GM12878 (cell line): ENCODE results near the gene TMEM171. TPM values are rescaled to one million over a fixed set of nuclear protein-coding genes. Genes with fewer than 3 reads are reported as not detected.

Experiments
- ATAC-seq: fragments of 200-7000 bp; cut with Tn5 transposase; 3 replicates; pipeline ENCODE4 v1.9.1; 2020; ENCODE audit warnings: mild to moderate bottlenecking, moderate library complexity
- BruUV-seq: library from RNA; stranded (reverse); fragments of 400-500 nt; replicated peaks from 2 replicates; lab custom pipeline; 2021; lab: Mats Ljungman, UMichigan
- CTCF ChIA-PET: fragments of 300-600 bp; sonication (Branson Sonifier 250); formaldehyde crosslinking; extraction: SDS; loops from one replicate; lab custom pipeline; 2021; ENCODE audit warnings: inconsistent platforms; lab: Yijun Ruan, JAX
- POLR2A ChIA-PET: fragments of 350-600 bp; formaldehyde crosslinking; extraction: SDS; loops from one replicate; lab custom pipeline; 2021; ENCODE audit warnings: inconsistent platforms; lab: Charles Lee
- RAD21 ChIA-PET: fragments of 300-600 bp; sonication (Branson Sonifier 250); formaldehyde crosslinking; loops from one replicate; lab custom pipeline; 2023; ENCODE audit warnings: antibody characterized with exemption; ENCODE audit not compliant: unreplicated experiment; lab: Charles Lee
- SMC1A ChIA-PET: fragments of 300-600 bp; sonication (Branson Sonifier 250); formaldehyde crosslinking; loops from one replicate; lab custom pipeline; 2023; ENCODE audit not compliant: unreplicated experiment, uncharacterized antibody; lab: Charles Lee
- DNase-seq: peaks from one replicate; pipeline ENCODE4 v3.0.0-alpha.2; 2011; ENCODE audit warnings: low read depth, low spot score
- FAIRE-seq: peaks from 3 replicates; lab custom pipeline; 2011; peaks lifted over from hg19 to GRCh38; lab: Jason Lieb, UNC
- H2AFZ ChIP-seq: 2 replicates; pipeline ENCODE4 v1.6.0; 2011; ENCODE audit warnings: low read depth, low read length, control low read depth; ENCODE audit not compliant: control insufficient read depth
- H3K27ac ChIP-seq: 2 replicates; pipeline ENCODE4 v1.5.1; 2011; ENCODE audit warnings: control low read depth; ENCODE audit not compliant: control insufficient read depth, insufficient read depth
- H3K27me3 ChIP-seq, 2 experiments: replicated peaks in 1 of 2; 2 replicates each; pipeline versions ENCODE4 v1.6.0 to v1.6.1; 2011; ENCODE audit warnings: low read length in 1 of 2; ENCODE audit not compliant: control insufficient read depth in 2 of 2, insufficient read depth in 2 of 2
- H3K36me3 ChIP-seq, 2 experiments: 2 replicates each; pipeline ENCODE4 v1.5.1; 2011; ENCODE audit warnings: low read length in 1 of 2; ENCODE audit not compliant: control insufficient read depth in 2 of 2, insufficient read depth in 2 of 2
- H3K4me1 ChIP-seq: 2 replicates; pipeline ENCODE4 v1.6.1; 2011; ENCODE audit warnings: mild to moderate bottlenecking, low read length, moderate library complexity, mixed read lengths; ENCODE audit not compliant: control insufficient read depth, insufficient read depth
- H3K4me2 ChIP-seq: 2 replicates; pipeline ENCODE4 v1.6.0; 2011; ENCODE audit warnings: control low read depth; ENCODE audit not compliant: control insufficient read depth, insufficient read depth
- H3K4me3 ChIP-seq: fragments of 200-600 bp; sonication (generic); 2 replicates; pipeline ENCODE4 v1.5.1; 2016
- H3K79me2 ChIP-seq: 2 replicates; pipeline ENCODE4 v1.6.0; 2011; ENCODE audit warnings: low read length; ENCODE audit not compliant: control insufficient read depth, insufficient read depth
- H3K9ac ChIP-seq: 2 replicates; pipeline ENCODE4 v1.8.0; 2011; ENCODE audit warnings: low read length, control low read depth, mixed read lengths; ENCODE audit not compliant: control insufficient read depth, insufficient read depth
- H3K9me3 ChIP-seq: replicated peaks from 3 replicates; pipeline ENCODE4 v1.5.1; 2011; ENCODE audit warnings: mild to moderate bottlenecking, low read length; ENCODE audit not compliant: control insufficient read depth, insufficient read depth
- H4K20me1 ChIP-seq: 2 replicates; pipeline ENCODE4 v1.6.0; 2011; ENCODE audit not compliant: control insufficient read depth, insufficient read depth
- HDGF ChIP-seq: fragments of 450-650 bp; IDR thresholded peaks from 2 replicates; pipeline ENCODE4 v1.6.1; 2016; ENCODE audit warnings: antibody characterized with exemption
- NR2C1 ChIP-seq: fragments of 450-650 bp; IDR thresholded peaks from 2 replicates; pipeline ENCODE4 v1.6.1; 2017; ENCODE audit warnings: antibody characterized with exemption, mild to moderate bottlenecking, moderate library complexity
- NR2F1 ChIP-seq: fragments of 450-650 bp; conservative IDR thresholded peaks from 2 replicates; pipeline ENCODE4 v1.6.1; 2017; ENCODE audit warnings: mild to moderate bottlenecking
- PAX8 ChIP-seq: fragments of 450-650 bp; IDR thresholded peaks from 2 replicates; pipeline ENCODE4 v1.6.1; 2017; ENCODE audit warnings: mild to moderate bottlenecking, moderate library complexity
- RAD21 ChIP-seq: IDR thresholded peaks from 2 replicates; pipeline ENCODE4 v1.6.1; 2011; ENCODE audit warnings: mild to moderate bottlenecking, low read depth, low read length, moderate library complexity; ENCODE audit not compliant: insufficient read depth
- TARDBP ChIP-seq: IDR thresholded peaks from 2 replicates; pipeline ENCODE4 v1.6.1; 2016; ENCODE audit warnings: borderline replicate concordance
- YBX1 ChIP-seq: fragments of 450-650 bp; IDR thresholded peaks from 2 replicates; pipeline ENCODE4 v1.6.1; 2016; ENCODE audit warnings: antibody characterized with exemption
- ZNF24 ChIP-seq: fragments of 450-650 bp; IDR thresholded peaks from 2 replicates; pipeline ENCODE4 v1.6.1; 2017; ENCODE audit warnings: antibody characterized with exemption, mild to moderate bottlenecking
- WGBS: methylation state at CpG from one replicate; pipeline ENCODE4 v1.1.6; 2016; ENCODE audit warnings: low lambda C conversion rate; ENCODE audit not compliant: insufficient replicate concordance, insufficient coverage; ENCODE audit errors: missing lambda C conversion rate; 5-methylcytosine and 5-hydroxymethylcytosine counted together
- in situ Hi-C: fragments of 300-500 bp; cut with MboI; formaldehyde crosslinking; loops from 9 replicates; pipeline ENCODE4 v1.14.3; 2018; ENCODE audit warnings: mixed read lengths
- intact Hi-C: fragments of 100-400 bp; cut with micrococcal nuclease; formaldehyde crosslinking; loops from one replicate; pipeline ENCODE4 v1.14.2; 2022; ENCODE audit not compliant: unreplicated experiment
- polyA plus RNA-seq, 11 experiments: library from polyadenylated mRNA; depleted of rRNA in 4 of 11; unstranded in 6 of 11; stranded (reverse) in 5 of 11; fragments of >200 nt; fragmentation: Nextera tagmentation in 4 of 11; fragmentation: Illumina TruSeq in 1 of 11; extraction: Ambion mirVana in 4 of 11; extraction: Trizol in 1 of 11; gene quantifications; 1 replicate in 1 of 11; 2 replicates in 10 of 11; pipeline versions ENCODE4 v1.2.1 to v1.2.3, GENCODE V29; 2011 to 2016; ENCODE audit warnings: inconsistent platforms in 2 of 11, missing spikeins in 2 of 11, low read depth in 1 of 11
- total RNA-seq, 4 experiments: library from RNA; depleted of rRNA in 3 of 4; stranded (reverse); fragments of >200 nt in 3 of 4; fragmentation: Illumina TruSeq in 1 of 4; extraction: Trizol in 1 of 4; gene quantifications; 2 replicates each; pipeline versions ENCODE4 v1.2.1 to v1.2.3, GENCODE V29; 2013 to 2021
- TF ChIP-seq, protein P1 (sequence below): fragments of 450-650 bp; formaldehyde crosslinking; IDR thresholded peaks from 2 replicates; pipeline ENCODE4 v1.5.0; 2022; ENCODE audit warnings: mild to moderate bottlenecking, missing genetic modification characterization
- TF ChIP-seq, protein P2 (sequence below): IDR thresholded peaks from 2 replicates; pipeline ENCODE4 v1.6.1; 2011; ENCODE audit warnings: low read depth, low read length, improper control_type of control experiment, borderline replicate concordance
- TF ChIP-seq, protein P3 (sequence below): fragments of 450-650 bp; formaldehyde crosslinking; IDR thresholded peaks from 2 replicates; pipeline ENCODE4 v1.4.0; 2020; ENCODE audit warnings: mild to moderate bottlenecking, moderate library complexity
- TF ChIP-seq, protein P4 (sequence below): IDR thresholded peaks from 2 replicates; pipeline ENCODE4 v1.6.1; 2012; ENCODE audit warnings: improper control_type of control experiment, low read depth, low read length; ENCODE audit not compliant: insufficient replicate concordance

The TMEM171 gene
- total and polyA plus RNA-seq, 10 of the 15 experiments (the other 5 are each of a cell fraction or from before 2014, with no cell fraction given), result not detected

DNA sequence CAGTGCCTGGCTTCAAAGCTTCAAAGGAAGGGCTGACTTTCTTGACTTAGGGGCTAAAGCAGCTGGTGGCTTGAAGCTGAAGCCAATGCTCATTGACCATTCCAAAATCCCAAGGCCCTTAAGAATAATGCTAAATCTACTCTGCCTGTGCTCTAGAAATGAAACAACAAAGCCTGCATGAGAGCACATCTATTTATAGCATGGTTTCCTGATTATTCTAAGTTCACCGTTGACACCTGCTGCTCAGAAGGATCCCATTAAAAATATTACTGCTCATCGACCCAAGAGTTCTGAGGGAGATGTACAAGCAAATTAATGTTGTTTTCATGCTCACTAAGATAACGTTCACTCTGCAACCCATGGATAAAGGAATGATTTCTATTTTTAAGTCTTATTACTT, 59.4 kb downstream of the TMEM171 start:
- Histone ChIP-seq H4K20me1 (no peaks in the 10 kb centered on the region), H3K9me3 (no peaks in the 10 kb centered on the region), H3K4me2 (no peak overlapping the region), H2AFZ (no peak overlapping the region), H3K9ac (no peak overlapping the region), H3K36me3 (no peaks in the 10 kb centered on the region), H3K4me1 (no peaks in the 10 kb centered on the region), H3K27ac (no peak overlapping the region), H3K4me3 (no peak overlapping the region), H3K79me2 (no peaks in the 10 kb centered on the region), H3K27me3 (peaks cover 0 to 2% of the 10 kb centered on the region in 2 experiments; a peak in 2 of 4 replicates)
- ATAC-seq, result no peak
- FAIRE-seq, result no peak
- ChIA-PET RAD21 (no interaction called here), SMC1A (interaction anchor here (1.2 kb wide), 1 partner anchor 9 kb away, joined by 3 read pairs; no protein-coding TSS in a partner anchor), CTCF (interaction anchor here (1.3 to 1.9 kb wide), 2 partner anchors 9 to 92 kb away, joined by 3 to 7 read pairs; no protein-coding TSS in a partner anchor), POLR2A (no interaction called here)
- BruUV-seq, result no TSS peak
- in situ Hi-C loops, result no loop called here
- no peak for DNase-seq
- WGBS, result 0% methylated on average over 3 of the region's 3 CpGs
- intact Hi-C loops, result no loop called here
- TF ChIP-seq ZNF24 (no peak), YBX1 (no peak), PAX8 (no peak), NR2C1 (no peak), TARDBP (no peak), RAD21 (no peak), HDGF (no peak), NR2F1 (no peak)
- TF ChIP-seq, protein P1, sequence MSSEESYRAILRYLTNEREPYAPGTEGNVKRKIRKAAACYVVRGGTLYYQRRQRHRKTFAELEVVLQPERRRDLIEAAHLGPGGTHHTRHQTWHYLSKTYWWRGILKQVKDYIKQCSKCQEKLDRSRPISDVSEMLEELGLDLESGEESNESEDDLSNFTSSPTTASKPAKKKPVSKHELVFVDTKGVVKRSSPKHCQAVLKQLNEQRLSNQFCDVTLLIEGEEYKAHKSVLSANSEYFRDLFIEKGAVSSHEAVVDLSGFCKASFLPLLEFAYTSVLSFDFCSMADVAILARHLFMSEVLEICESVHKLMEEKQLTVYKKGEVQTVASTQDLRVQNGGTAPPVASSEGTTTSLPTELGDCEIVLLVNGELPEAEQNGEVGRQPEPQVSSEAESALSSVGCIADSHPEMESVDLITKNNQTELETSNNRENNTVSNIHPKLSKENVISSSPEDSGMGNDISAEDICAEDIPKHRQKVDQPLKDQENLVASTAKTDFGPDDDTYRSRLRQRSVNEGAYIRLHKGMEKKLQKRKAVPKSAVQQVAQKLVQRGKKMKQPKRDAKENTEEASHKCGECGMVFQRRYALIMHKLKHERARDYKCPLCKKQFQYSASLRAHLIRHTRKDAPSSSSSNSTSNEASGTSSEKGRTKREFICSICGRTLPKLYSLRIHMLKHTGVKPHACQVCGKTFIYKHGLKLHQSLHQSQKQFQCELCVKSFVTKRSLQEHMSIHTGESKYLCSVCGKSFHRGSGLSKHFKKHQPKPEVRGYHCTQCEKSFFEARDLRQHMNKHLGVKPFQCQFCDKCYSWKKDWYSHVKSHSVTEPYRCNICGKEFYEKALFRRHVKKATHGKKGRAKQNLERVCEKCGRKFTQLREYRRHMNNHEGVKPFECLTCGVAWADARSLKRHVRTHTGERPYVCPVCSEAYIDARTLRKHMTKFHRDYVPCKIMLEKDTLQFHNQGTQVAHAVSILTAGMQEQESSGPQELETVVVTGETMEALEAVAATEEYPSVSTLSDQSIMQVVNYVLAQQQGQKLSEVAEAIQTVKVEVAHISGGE (CRISPR knock-in tag), result no peak
- TF ChIP-seq, protein P2, sequence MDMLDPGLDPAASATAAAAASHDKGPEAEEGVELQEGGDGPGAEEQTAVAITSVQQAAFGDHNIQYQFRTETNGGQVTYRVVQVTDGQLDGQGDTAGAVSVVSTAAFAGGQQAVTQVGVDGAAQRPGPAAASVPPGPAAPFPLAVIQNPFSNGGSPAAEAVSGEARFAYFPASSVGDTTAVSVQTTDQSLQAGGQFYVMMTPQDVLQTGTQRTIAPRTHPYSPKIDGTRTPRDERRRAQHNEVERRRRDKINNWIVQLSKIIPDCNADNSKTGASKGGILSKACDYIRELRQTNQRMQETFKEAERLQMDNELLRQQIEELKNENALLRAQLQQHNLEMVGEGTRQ, result no peak
- TF ChIP-seq, protein P3, sequence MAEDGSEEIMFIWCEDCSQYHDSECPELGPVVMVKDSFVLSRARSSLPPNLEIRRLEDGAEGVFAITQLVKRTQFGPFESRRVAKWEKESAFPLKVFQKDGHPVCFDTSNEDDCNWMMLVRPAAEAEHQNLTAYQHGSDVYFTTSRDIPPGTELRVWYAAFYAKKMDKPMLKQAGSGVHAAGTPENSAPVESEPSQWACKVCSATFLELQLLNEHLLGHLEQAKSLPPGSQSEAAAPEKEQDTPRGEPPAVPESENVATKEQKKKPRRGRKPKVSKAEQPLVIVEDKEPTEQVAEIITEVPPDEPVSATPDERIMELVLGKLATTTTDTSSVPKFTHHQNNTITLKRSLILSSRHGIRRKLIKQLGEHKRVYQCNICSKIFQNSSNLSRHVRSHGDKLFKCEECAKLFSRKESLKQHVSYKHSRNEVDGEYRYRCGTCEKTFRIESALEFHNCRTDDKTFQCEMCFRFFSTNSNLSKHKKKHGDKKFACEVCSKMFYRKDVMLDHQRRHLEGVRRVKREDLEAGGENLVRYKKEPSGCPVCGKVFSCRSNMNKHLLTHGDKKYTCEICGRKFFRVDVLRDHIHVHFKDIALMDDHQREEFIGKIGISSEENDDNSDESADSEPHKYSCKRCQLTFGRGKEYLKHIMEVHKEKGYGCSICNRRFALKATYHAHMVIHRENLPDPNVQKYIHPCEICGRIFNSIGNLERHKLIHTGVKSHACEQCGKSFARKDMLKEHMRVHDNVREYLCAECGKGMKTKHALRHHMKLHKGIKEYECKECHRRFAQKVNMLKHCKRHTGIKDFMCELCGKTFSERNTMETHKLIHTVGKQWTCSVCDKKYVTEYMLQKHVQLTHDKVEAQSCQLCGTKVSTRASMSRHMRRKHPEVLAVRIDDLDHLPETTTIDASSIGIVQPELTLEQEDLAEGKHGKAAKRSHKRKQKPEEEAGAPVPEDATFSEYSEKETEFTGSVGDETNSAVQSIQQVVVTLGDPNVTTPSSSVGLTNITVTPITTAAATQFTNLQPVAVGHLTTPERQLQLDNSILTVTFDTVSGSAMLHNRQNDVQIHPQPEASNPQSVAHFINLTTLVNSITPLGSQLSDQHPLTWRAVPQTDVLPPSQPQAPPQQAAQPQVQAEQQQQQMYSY (CRISPR knock-in tag), result no peak
- TF ChIP-seq, protein P4, sequence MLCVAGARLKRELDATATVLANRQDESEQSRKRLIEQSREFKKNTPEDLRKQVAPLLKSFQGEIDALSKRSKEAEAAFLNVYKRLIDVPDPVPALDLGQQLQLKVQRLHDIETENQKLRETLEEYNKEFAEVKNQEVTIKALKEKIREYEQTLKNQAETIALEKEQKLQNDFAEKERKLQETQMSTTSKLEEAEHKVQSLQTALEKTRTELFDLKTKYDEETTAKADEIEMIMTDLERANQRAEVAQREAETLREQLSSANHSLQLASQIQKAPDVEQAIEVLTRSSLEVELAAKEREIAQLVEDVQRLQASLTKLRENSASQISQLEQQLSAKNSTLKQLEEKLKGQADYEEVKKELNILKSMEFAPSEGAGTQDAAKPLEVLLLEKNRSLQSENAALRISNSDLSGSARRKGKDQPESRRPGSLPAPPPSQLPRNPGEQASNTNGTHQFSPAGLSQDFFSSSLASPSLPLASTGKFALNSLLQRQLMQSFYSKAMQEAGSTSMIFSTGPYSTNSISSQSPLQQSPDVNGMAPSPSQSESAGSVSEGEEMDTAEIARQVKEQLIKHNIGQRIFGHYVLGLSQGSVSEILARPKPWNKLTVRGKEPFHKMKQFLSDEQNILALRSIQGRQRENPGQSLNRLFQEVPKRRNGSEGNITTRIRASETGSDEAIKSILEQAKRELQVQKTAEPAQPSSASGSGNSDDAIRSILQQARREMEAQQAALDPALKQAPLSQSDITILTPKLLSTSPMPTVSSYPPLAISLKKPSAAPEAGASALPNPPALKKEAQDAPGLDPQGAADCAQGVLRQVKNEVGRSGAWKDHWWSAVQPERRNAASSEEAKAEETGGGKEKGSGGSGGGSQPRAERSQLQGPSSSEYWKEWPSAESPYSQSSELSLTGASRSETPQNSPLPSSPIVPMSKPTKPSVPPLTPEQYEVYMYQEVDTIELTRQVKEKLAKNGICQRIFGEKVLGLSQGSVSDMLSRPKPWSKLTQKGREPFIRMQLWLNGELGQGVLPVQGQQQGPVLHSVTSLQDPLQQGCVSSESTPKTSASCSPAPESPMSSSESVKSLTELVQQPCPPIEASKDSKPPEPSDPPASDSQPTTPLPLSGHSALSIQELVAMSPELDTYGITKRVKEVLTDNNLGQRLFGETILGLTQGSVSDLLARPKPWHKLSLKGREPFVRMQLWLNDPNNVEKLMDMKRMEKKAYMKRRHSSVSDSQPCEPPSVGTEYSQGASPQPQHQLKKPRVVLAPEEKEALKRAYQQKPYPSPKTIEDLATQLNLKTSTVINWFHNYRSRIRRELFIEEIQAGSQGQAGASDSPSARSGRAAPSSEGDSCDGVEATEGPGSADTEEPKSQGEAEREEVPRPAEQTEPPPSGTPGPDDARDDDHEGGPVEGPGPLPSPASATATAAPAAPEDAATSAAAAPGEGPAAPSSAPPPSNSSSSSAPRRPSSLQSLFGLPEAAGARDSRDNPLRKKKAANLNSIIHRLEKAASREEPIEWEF, result no peak
